OCI-LY3 (cell line): ENCODE data around the gene CERS6.
"Not testable (repeated sequence)": the region's sequence is repeated elsewhere in the genome, so short reads cannot be mapped to it uniquely, and the experiment has no call there.

Experiments used
- H2AFZ ChIP-seq: fragments of 200-600, 300-600 bp; shearing (Covaris generic); 2 replicates; pipeline ENCODE4 v1.6.0; 2014; ENCODE audit warnings: antibody characterized with exemption, low read depth, low read length
- H3K27ac ChIP-seq: fragments of 200-600, 300-600 bp; sonication (generic); 2 replicates; pipeline ENCODE4 v1.5.1; 2014; ENCODE audit warnings: mild to moderate bottlenecking, low read length, moderate library complexity, mixed read lengths
- H3K27me3 ChIP-seq: fragments of 200-600, 300-600 bp; sonication (generic); 2 replicates; pipeline ENCODE4 v1.6.1; 2014; ENCODE audit warnings: low read depth, low read length, mixed read lengths
- H3K36me3 ChIP-seq: fragments of 200-600, 300-600 bp; sonication (generic); replicated peaks from 2 replicates; pipeline ENCODE3; 2014; ENCODE audit warnings: low read depth, low read length, mixed read lengths
- H3K4me1 ChIP-seq: fragments of 300-600, 200-600 bp; sonication (generic); 2 replicates; pipeline ENCODE4 v1.6.1; 2014; ENCODE audit warnings: low read length, mixed read lengths
- H3K4me2 ChIP-seq: fragments of 200-600, 300-600 bp; sonication (generic); 2 replicates; pipeline ENCODE4 v1.6.1; 2014; ENCODE audit warnings: low read length, mixed read lengths
- H3K4me3 ChIP-seq: fragments of 300-600, 200-600 bp; sonication (generic); 2 replicates; pipeline ENCODE4 v1.5.1; 2014; ENCODE audit warnings: antibody characterized with exemption, mild to moderate bottlenecking, low read length, moderate library complexity
- H3K79me2 ChIP-seq: fragments of 300-600, 200-600 bp; shearing (Covaris generic); 2 replicates; pipeline ENCODE4 v1.6.1; 2014; ENCODE audit warnings: mild to moderate bottlenecking, low read length, mixed read lengths
- H3K9ac ChIP-seq: fragments of 300-600, 200-600 bp; shearing (Covaris generic); 2 replicates; pipeline ENCODE4 v1.6.0; 2014; ENCODE audit warnings: mild to moderate bottlenecking, low read length, moderate library complexity
- H3K9me3 ChIP-seq: fragments of 200-600, 300-600 bp; shearing (Covaris generic); 2 replicates; pipeline ENCODE4 v1.6.1; 2014; ENCODE audit warnings: low read length, mixed read lengths; ENCODE audit not compliant: insufficient read depth
- H4K20me1 ChIP-seq: fragments of 200-600, 300-600 bp; sonication (generic); 2 replicates; pipeline ENCODE4 v1.6.1; 2016; ENCODE audit warnings: low read length, mixed read lengths; ENCODE audit not compliant: insufficient read depth
- CTCF ChIP-seq: fragments of 200-600, 300-600 bp; sonication (generic); IDR thresholded peaks from 2 replicates; pipeline ENCODE4 v1.5.1; 2014; ENCODE audit warnings: antibody characterized with exemption, low read length, low read depth
- EZH2phosphoT487 ChIP-seq: fragments of 200-600 bp; shearing (Covaris generic); IDR thresholded peaks from 2 replicates; pipeline ENCODE4 v1.6.1; 2018; ENCODE audit warnings: antibody characterized with exemption, mixed run types, low read depth

CERS6 gene

DNA sequence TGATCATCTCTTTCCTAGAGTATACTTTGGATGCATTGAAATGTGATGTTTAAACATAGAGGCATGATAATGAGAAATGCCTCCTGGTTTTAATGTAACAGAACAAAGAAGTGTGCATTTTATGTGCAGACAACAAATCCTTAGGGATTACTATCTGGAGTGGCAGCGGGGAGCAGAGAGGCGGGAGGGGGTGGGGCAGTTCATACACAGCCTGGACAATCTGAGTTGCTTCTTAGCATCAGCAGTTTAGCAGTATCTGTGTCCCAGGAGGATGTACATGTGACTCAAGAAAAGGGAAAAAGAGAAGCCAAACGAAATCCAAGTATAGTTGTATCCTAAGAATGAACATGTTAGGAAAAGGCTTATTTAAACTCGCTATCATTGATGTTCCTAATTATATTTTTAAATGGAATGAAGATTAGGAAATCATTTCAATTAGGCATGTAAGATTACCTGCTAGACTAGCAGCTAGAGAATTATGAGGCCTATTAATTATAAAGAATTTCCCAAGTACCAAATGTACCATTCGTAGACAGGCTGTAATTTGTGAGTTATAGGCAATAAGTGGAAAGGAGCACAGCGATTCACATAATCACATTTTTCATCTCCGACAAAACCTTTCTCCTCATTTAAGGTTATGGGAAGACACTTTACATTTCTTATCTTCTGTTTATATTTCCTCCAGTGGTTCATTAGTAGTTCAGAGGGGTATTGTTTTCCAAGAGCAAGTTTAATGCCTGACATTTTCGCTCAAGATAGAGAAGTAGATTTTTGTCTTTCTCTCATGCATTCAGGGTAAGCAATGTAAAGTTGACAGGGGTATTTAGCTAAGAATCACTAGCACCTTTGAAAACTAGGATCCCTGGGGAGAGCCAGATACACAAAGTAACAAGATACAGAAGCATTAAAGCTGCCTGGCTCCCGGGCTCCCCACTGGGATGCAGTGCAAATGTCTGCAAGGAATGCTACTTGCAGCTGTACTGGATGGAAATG, 205.1 kb downstream of the CERS6 start:
- no peaks in the 10 kb centered on the region for H3K4me1 ChIP-seq
- TF ChIP-seq EZH2phosphoT487 (no peak), CTCF (no peak)
- H4K20me1 ChIP-seq = no peaks in the 10 kb centered on the region
- no peaks in the 10 kb centered on the region for H3K9me3 ChIP-seq
- H2AFZ ChIP-seq = no peak overlapping the region
- no peaks in the 10 kb centered on the region for H3K36me3 ChIP-seq
- no peaks in the 10 kb centered on the region for H3K79me2 ChIP-seq
- no peak overlapping the region for H3K4me2 ChIP-seq
- H3K27ac ChIP-seq = no peak overlapping the region
- no peaks in the 10 kb centered on the region for H3K27me3 ChIP-seq
- no peak overlapping the region for H3K9ac ChIP-seq
- no peak overlapping the region for H3K4me3 ChIP-seq

GRCh38 chr2:168661863-168662256, 205.8 kb downstream of the CERS6 start:
- TF ChIP-seq EZH2phosphoT487 = no peak
- TF ChIP-seq CTCF = no peak
- no peaks in the 10 kb centered on the region for H3K36me3 ChIP-seq
- H3K4me2 ChIP-seq = no peak overlapping the region
- no peak overlapping the region for H3K9ac ChIP-seq
- no peak overlapping the region for H3K27ac ChIP-seq
- no peaks in the 10 kb centered on the region for H3K27me3 ChIP-seq
- H3K79me2 ChIP-seq = no peaks in the 10 kb centered on the region
- H4K20me1 ChIP-seq = no peaks in the 10 kb centered on the region
- no peaks in the 10 kb centered on the region for H3K9me3 ChIP-seq
- H3K4me3 ChIP-seq = no peak overlapping the region
- no peaks in the 10 kb centered on the region for H3K4me1 ChIP-seq
- no peak overlapping the region for H2AFZ ChIP-seq

DNA sequence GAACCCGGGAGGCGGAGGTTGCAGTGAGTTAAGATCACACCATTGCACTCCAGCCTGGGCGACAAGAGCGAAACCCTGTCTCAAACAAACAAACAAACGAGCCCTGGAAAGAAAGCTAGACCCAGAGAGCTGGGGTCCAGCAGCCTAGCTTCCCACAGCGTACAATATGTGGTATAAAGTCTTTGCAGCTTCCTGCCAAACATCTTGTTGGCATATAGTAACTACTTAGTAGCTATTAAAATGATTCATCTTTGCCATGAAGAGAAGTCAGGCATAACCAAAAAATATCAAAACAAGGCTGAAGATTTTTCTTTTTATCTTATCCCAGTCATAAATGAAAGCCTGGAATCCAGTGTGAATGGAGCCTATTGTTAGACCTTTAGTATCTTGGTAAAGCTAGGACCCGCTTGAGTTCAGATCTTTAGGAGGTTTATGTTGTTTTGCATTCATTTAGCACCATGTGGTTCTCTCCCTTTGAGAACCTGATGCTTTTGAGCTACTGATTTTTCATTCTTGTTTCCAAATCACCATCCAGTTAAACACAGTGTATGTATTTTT, 206.7 kb downstream of the CERS6 start:
- H3K27ac ChIP-seq = no peak overlapping the region
- H3K4me3 ChIP-seq = no peak overlapping the region
- no peak overlapping the region for H2AFZ ChIP-seq
- H4K20me1 ChIP-seq = no peaks in the 10 kb centered on the region
- no peaks in the 10 kb centered on the region for H3K79me2 ChIP-seq
- H3K36me3 ChIP-seq = no peaks in the 10 kb centered on the region
- TF ChIP-seq CTCF (no peak), EZH2phosphoT487 (no peak)
- no peak overlapping the region for H3K4me2 ChIP-seq
- no peak overlapping the region for H3K9ac ChIP-seq
- H3K9me3 ChIP-seq = no peaks in the 10 kb centered on the region
- no peaks in the 10 kb centered on the region for H3K4me1 ChIP-seq
- H3K27me3 ChIP-seq = no peaks in the 10 kb centered on the region

DNA sequence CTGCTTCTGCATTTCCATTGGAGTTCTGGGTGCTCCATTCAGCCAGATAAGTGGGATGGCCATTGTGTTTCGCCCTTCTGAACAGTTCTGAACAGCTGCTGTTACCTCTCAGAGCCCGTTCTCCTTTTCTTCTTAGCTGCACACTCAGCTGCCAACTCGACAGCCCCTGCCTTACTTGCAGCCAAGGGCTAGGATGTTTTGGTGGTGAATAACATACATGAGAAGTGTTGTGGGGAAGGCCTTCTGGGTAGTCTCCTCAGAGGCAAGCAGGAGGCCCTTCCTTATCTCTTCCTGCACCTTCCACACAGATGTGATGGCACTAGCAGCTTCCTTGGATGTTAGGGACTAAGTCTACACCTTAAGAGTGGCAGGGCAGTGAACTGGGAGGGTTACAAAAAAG, 207.9 kb downstream of the CERS6 start:
- no peak overlapping the region for H3K27ac ChIP-seq
- H3K79me2 ChIP-seq = no peaks in the 10 kb centered on the region
- no peak overlapping the region for H2AFZ ChIP-seq
- H3K9ac ChIP-seq = no peak overlapping the region
- H3K27me3 ChIP-seq = no peaks in the 10 kb centered on the region
- H3K4me3 ChIP-seq = no peak overlapping the region
- H3K4me1 ChIP-seq = no peaks in the 10 kb centered on the region
- H3K36me3 ChIP-seq = no peaks in the 10 kb centered on the region
- no peak for TF ChIP-seq EZH2phosphoT487
- no peak for TF ChIP-seq CTCF
- H4K20me1 ChIP-seq = no peaks in the 10 kb centered on the region
- H3K9me3 ChIP-seq = no peaks in the 10 kb centered on the region
- H3K4me2 ChIP-seq = no peak overlapping the region

- not testable (repeated sequence) for H3K4me2 ChIP-seq, H3K9me3 ChIP-seq, H2AFZ ChIP-seq, H3K4me1 ChIP-seq, H3K27me3 ChIP-seq, H3K4me3 ChIP-seq, H4K20me1 ChIP-seq, H3K27ac ChIP-seq, H3K36me3 ChIP-seq, H3K9ac ChIP-seq, H3K79me2 ChIP-seq
These were observed 208.6 kb downstream of the CERS6 start for GRCh38 chr2:168664715-168665114.
